H9 (cell line): ENCODE data around the gene FNDC3B. TPM values are rescaled to one million over a fixed set of nuclear protein-coding genes. Genes with fewer than 3 reads are reported as not detected.

Source experiments
- DNase-seq: peaks from one replicate; pipeline ENCODE4 v3.0.0-alpha.2; 2017
- H2AFZ ChIP-seq: one replicate; pipeline ENCODE4 v1.6.1; 2013; ENCODE audit warnings: mild to moderate bottlenecking, low read length, control low read depth, moderate library complexity
- H2AK5ac ChIP-seq: 2 replicates; pipeline ENCODE4 v1.6.1; 2013; ENCODE audit warnings: low read length, control low read depth, mixed read lengths; ENCODE audit not compliant: insufficient read length
- H2BK120ac ChIP-seq: one replicate; pipeline ENCODE4 v1.6.1; 2013; ENCODE audit warnings: low read depth, mild to moderate bottlenecking, low read length, control low read depth, inconsistent platforms; ENCODE audit not compliant: poor library complexity, severe bottlenecking
- H2BK12ac ChIP-seq: 2 replicates; pipeline ENCODE4 v1.6.1; 2013; ENCODE audit warnings: low read length, control low read depth, mixed read lengths, low read depth; ENCODE audit not compliant: insufficient read length
- H2BK15ac ChIP-seq: 2 replicates; pipeline ENCODE4 v1.6.1; 2013; ENCODE audit warnings: low read depth, low read length, control low read depth
- H2BK20ac ChIP-seq: one replicate; pipeline ENCODE4 v1.6.1; 2013; ENCODE audit warnings: low read depth, mild to moderate bottlenecking, low read length, control low read depth, inconsistent platforms; ENCODE audit not compliant: poor library complexity, severe bottlenecking
- H2BK5ac ChIP-seq: 2 replicates; pipeline ENCODE4 v1.6.1; 2013; ENCODE audit warnings: low read length, control low read depth, mixed read lengths; ENCODE audit not compliant: insufficient read length
- H3K14ac ChIP-seq: 2 replicates; pipeline ENCODE4 v1.6.1; 2013; ENCODE audit warnings: low read length, control low read depth; ENCODE audit not compliant: insufficient read depth
- H3K18ac ChIP-seq: 2 replicates; pipeline ENCODE4 v1.6.1; 2013; ENCODE audit warnings: low read depth, mild to moderate bottlenecking, mixed read lengths, low read length, control low read depth; ENCODE audit not compliant: insufficient read length
- H3K23ac ChIP-seq: 2 replicates; pipeline ENCODE4 v1.6.1; 2013; ENCODE audit warnings: low read length, control low read depth, mixed read lengths, low read depth; ENCODE audit not compliant: insufficient read length
- H3K23me2 ChIP-seq: 2 replicates; pipeline ENCODE4 v1.6.1; 2013; ENCODE audit warnings: low read depth, mild to moderate bottlenecking, mixed read lengths, low read length, control low read depth; ENCODE audit not compliant: insufficient read length, poor library complexity, severe bottlenecking
- H3K27ac ChIP-seq: 2 replicates; pipeline ENCODE4 v1.5.1; 2013; ENCODE audit warnings: low read length, control low read depth, mixed read lengths, low read depth; ENCODE audit not compliant: insufficient read length
- H3K27me3 ChIP-seq: 2 replicates; pipeline ENCODE4 v1.6.1; 2013; ENCODE audit warnings: low read length, control low read depth, inconsistent platforms; ENCODE audit not compliant: insufficient read depth
- H3K4ac ChIP-seq: 2 replicates; pipeline ENCODE4 v1.6.1; 2013; ENCODE audit warnings: low read depth, mild to moderate bottlenecking, control low read depth, inconsistent platforms, low read length, moderate library complexity
- H3K4me1 ChIP-seq: 2 replicates; pipeline ENCODE4 v1.6.1; 2013; ENCODE audit warnings: low read length, control low read depth, inconsistent platforms; ENCODE audit not compliant: insufficient read depth
- H3K4me2 ChIP-seq: 2 replicates; pipeline ENCODE4 v1.6.1; 2013; ENCODE audit warnings: low read length, control low read depth, mixed read lengths; ENCODE audit not compliant: insufficient read length, insufficient read depth
- H3K56ac ChIP-seq: 2 replicates; pipeline ENCODE4 v1.6.1; 2013; ENCODE audit warnings: low read depth, mild to moderate bottlenecking, mixed read lengths, low read length, control low read depth; ENCODE audit not compliant: insufficient read length
- H3K79me1 ChIP-seq: 2 replicates; pipeline ENCODE4 v1.6.1; 2013; ENCODE audit warnings: low read depth, mild to moderate bottlenecking, moderate library complexity, low read length, control low read depth, inconsistent platforms; ENCODE audit not compliant: insufficient read depth, poor library complexity, severe bottlenecking
- H3K79me2 ChIP-seq: 2 replicates; pipeline ENCODE4 v1.6.1; 2013; ENCODE audit warnings: low read length, control low read depth, inconsistent platforms; ENCODE audit not compliant: insufficient read depth
- H3K9ac ChIP-seq: 2 replicates; pipeline ENCODE4 v1.6.1; 2013; ENCODE audit warnings: low read length, control low read depth, mixed read lengths; ENCODE audit not compliant: insufficient read length; ENCODE audit errors: extremely low read depth
- H3K9me3 ChIP-seq: one replicate; pipeline ENCODE4 v1.6.1; 2013; ENCODE audit warnings: low read depth, low read length, inconsistent platforms; ENCODE audit not compliant: control insufficient read depth
- H3T11ph ChIP-seq: one replicate; pipeline ENCODE4 v1.6.1; 2013; ENCODE audit warnings: mild to moderate bottlenecking, low read length, control low read depth, inconsistent platforms
- H4K20me1 ChIP-seq: one replicate; pipeline ENCODE4 v1.6.1; 2013; ENCODE audit not compliant: control insufficient read depth, insufficient read length, insufficient read depth
- H4K5ac ChIP-seq: 2 replicates; pipeline ENCODE4 v1.6.1; 2013; ENCODE audit warnings: low read depth, mild to moderate bottlenecking, mixed read lengths, low read length, control low read depth; ENCODE audit not compliant: insufficient read length
- H4K8ac ChIP-seq: replicated peaks from 2 replicates; pipeline ENCODE4 v1.6.1; 2013; ENCODE audit warnings: low read length, control low read depth, mixed read lengths, low read depth; ENCODE audit not compliant: insufficient read length
- H4K91ac ChIP-seq: 2 replicates; pipeline ENCODE4 v1.6.1; 2013; ENCODE audit warnings: low read depth, mild to moderate bottlenecking, moderate library complexity, mixed read lengths, low read length, control low read depth; ENCODE audit not compliant: insufficient read length
- H3K27ac Mint-ChIP-seq, 3 experiments: 2 replicates in 2 of 3; 3 replicates in 1 of 3; pipeline ENCODE4 v1.8.0; 2020 to 2021; ENCODE audit warnings: mixed read lengths in 3 of 3, mild to moderate bottlenecking in 1 of 3, moderate library complexity in 1 of 3
- H3K27me3 Mint-ChIP-seq: 2 replicates; pipeline ENCODE4 v1.8.0; 2021; ENCODE audit warnings: low read depth, mild to moderate bottlenecking, moderate library complexity, mixed read lengths
- H3K36me3 Mint-ChIP-seq, 3 experiments: 2 replicates in 2 of 3; 3 replicates in 1 of 3; pipeline ENCODE4 v1.8.0; 2020 to 2021; ENCODE audit warnings: low read depth in 3 of 3, mixed read lengths in 3 of 3; ENCODE audit not compliant: insufficient read depth in 1 of 3
- H3K4me1 Mint-ChIP-seq, 2 experiments: 2 replicates each; pipeline ENCODE4 v1.8.0; 2020; ENCODE audit warnings: mixed read lengths in 2 of 2
- H3K4me3 Mint-ChIP-seq, 2 experiments: 2 replicates in 1 of 2; 3 replicates in 1 of 2; pipeline ENCODE4 v1.8.0; 2020 to 2021; ENCODE audit warnings: mild to moderate bottlenecking in 2 of 2, mixed read lengths in 2 of 2, moderate library complexity in 1 of 2
- H3K9me3 Mint-ChIP-seq, 2 experiments: 2 replicates in 1 of 2; 3 replicates in 1 of 2; pipeline ENCODE4 v1.8.0; 2020; ENCODE audit warnings: mild to moderate bottlenecking in 2 of 2, mixed read lengths in 2 of 2, moderate library complexity in 1 of 2
- WGBS: extraction: QIAGEN DNeasy Blood & Tissue Kit; methylation state at CpG from one replicate; pipeline ENCODE4 v1.1.7; 2013; ENCODE audit warnings: missing lambda C conversion rate, low lambda C conversion rate, mixed read lengths; ENCODE audit not compliant: insufficient read length; ENCODE audit errors: extremely low coverage; 5-methylcytosine and 5-hydroxymethylcytosine counted together
- total RNA-seq: library from RNA; stranded (reverse); gene quantifications from 2 replicates; pipeline ENCODE4 v1.2.1, GENCODE V29; 2021
- TF ChIP-seq, protein P1 (sequence below): fragments of 200-600 bp; sonication (generic); conservative IDR thresholded peaks from 3 replicates; pipeline ENCODE4 v1.8.0; 2021; ENCODE audit warnings: antibody characterized with exemption, mild to moderate bottlenecking

Gene FNDC3B
- total RNA-seq, 1 experiment from 2014 or later = 43.8 TPM

DNA sequence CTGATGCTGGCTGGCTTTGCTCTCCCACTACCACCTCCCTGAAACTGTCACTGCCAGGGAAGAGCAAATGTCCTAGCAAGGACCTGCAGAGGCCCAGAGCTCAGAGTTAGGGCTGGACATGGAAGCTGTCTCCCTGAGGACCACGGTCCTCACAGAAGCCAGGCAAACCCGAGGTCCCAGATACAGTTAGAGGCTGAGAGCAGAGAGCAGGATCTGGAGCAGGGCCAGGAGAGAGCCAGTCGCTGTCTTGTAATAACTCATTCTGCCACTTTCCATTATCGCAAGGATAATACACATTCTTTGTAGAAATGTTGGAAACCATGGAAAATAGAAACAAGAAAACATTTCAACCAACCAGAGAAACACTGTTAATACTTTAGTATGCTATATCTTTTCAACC, 398.8 kb downstream of the FNDC3B start:
- no CpG with 5 or more reads among the region's 4 CpGs for WGBS
- no peak overlapping the region for H2BK20ac ChIP-seq

More for the DNA sequence above, 398.8 kb downstream of the FNDC3B start:
- no peak overlapping the region for H4K91ac ChIP-seq
- H3K23me2 ChIP-seq = no peaks in the 10 kb centered on the region
- H3K79me1 ChIP-seq = no peaks in the 10 kb centered on the region
- peaks cover 7 to 10% of the 10 kb centered on the region in 2 experiments; a peak in 4 of 5 replicates for H3K9me3 Mint-ChIP-seq
- no peak overlapping the region for H4K5ac ChIP-seq
- H3K18ac ChIP-seq = no peak overlapping the region
- H2BK15ac ChIP-seq = no peak overlapping the region
- H3T11ph ChIP-seq = no peak overlapping the region
- H3K36me3 Mint-ChIP-seq = peaks cover 3 to 7% (median 4%) of the 10 kb centered on the region in 3 experiments; a peak in 5 of 7 replicates
- no peak overlapping the region for H2AK5ac ChIP-seq
- TF ChIP-seq, protein P1, sequence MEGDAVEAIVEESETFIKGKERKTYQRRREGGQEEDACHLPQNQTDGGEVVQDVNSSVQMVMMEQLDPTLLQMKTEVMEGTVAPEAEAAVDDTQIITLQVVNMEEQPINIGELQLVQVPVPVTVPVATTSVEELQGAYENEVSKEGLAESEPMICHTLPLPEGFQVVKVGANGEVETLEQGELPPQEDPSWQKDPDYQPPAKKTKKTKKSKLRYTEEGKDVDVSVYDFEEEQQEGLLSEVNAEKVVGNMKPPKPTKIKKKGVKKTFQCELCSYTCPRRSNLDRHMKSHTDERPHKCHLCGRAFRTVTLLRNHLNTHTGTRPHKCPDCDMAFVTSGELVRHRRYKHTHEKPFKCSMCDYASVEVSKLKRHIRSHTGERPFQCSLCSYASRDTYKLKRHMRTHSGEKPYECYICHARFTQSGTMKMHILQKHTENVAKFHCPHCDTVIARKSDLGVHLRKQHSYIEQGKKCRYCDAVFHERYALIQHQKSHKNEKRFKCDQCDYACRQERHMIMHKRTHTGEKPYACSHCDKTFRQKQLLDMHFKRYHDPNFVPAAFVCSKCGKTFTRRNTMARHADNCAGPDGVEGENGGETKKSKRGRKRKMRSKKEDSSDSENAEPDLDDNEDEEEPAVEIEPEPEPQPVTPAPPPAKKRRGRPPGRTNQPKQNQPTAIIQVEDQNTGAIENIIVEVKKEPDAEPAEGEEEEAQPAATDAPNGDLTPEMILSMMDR = no peak
- no peak overlapping the region for H2AFZ ChIP-seq
- H3K27ac ChIP-seq = no peak overlapping the region
- no peak overlapping the region for H4K8ac ChIP-seq
- H3K27ac Mint-ChIP-seq = no peak overlapping the region
- H3K27me3 ChIP-seq = no peaks in the 10 kb centered on the region
- no peaks in the 10 kb centered on the region for H3K9me3 ChIP-seq
- H3K27me3 Mint-ChIP-seq = peaks cover 2% of the 10 kb centered on the region
- no peak overlapping the region for H2BK120ac ChIP-seq
- no peak overlapping the region for H3K23ac ChIP-seq
- H2BK12ac ChIP-seq = no peak overlapping the region
- no peaks in the 10 kb centered on the region for H3K79me2 ChIP-seq
- no peak overlapping the region for H3K4ac ChIP-seq
- no peak for DNase-seq
- no peaks in the 10 kb centered on the region for H4K20me1 ChIP-seq
- no peaks in the 10 kb centered on the region; a peak in 1 of 4 replicates for H3K4me1 Mint-ChIP-seq
- no peak overlapping the region for H3K4me3 Mint-ChIP-seq
- H3K4me1 ChIP-seq = no peaks in the 10 kb centered on the region
- no peak overlapping the region for H2BK5ac ChIP-seq
- no peak overlapping the region for H3K4me2 ChIP-seq
- H3K9ac ChIP-seq = no peak overlapping the region
- no peak overlapping the region for H3K14ac ChIP-seq
- H3K56ac ChIP-seq = no peak overlapping the region
